ENCODE measurements around the gene CAPN9. TPM values are rescaled to one million over a fixed set of nuclear protein-coding genes. Genes with fewer than 3 reads are reported as not detected.

CAPN9 gene
- total RNA-seq, 1 donor from 2014 or later = 0.19 TPM

GRCh38 chr1:230712470-230712942, 34.7 kb upstream of the CAPN9 start:
- H3K27me3 Mint-ChIP-seq (ENCODE audit: insufficient read depth, low read depth) = peaks cover 7% of the 10 kb centered on the region
- Histone ChIP-seq H3K9ac (no peak overlapping the region), H3K36me3 (no peaks in the 10 kb centered on the region), H3K4me2 (no peak overlapping the region), H3K9me3 (ENCODE audit: low read depth) (no peaks in the 10 kb centered on the region), H3K27ac (no peak overlapping the region), H3F3A (ENCODE audit: low read depth) (no peaks in the 10 kb centered on the region), H2AFZ (replicated peaks) (no peak overlapping the region), H3K4me1 (peaks cover 9% of the 10 kb centered on the region), H4K20me1 (ENCODE audit: low read depth) (no peaks in the 10 kb centered on the region), H3K27me3 (no peaks in the 10 kb centered on the region), H3K4me3 (no peak overlapping the region), H3K79me2 (ENCODE audit: low read depth) (no peaks in the 10 kb centered on the region)
- H3K4me3 Mint-ChIP-seq = no peak overlapping the region
- no peak for TF ChIP-seq EZH2phosphoT487 (IDR thresholded peaks at IDR 0.05)
- TF ChIP-seq EZH2 (IDR thresholded peaks at IDR 0.05) = no peak
- TF ChIP-seq CTCF (IDR thresholded peaks at IDR 0.05) = no peak
- no peak for DNase-seq (ENCODE audit: low spot score)
- peaks cover 3% of the 10 kb centered on the region for H3K9me3 Mint-ChIP-seq
- no peaks in the 10 kb centered on the region for H3K36me3 Mint-ChIP-seq
- peaks cover 19% of the 10 kb centered on the region for H3K4me1 Mint-ChIP-seq
- no peak overlapping the region for H3K27ac Mint-ChIP-seq

GRCh38 chr1:230713138-230713537, 34.0 kb upstream of the CAPN9 start:
- H3F3A ChIP-seq (ENCODE audit: low read depth) = no peaks in the 10 kb centered on the region
- no peak overlapping the region for H3K4me2 ChIP-seq
- H2AFZ ChIP-seq (replicated peaks) = no peak overlapping the region
- peaks cover 9% of the 10 kb centered on the region for H3K4me1 ChIP-seq
- no peak overlapping the region for H3K27ac ChIP-seq
- Mint-ChIP-seq H3K4me1 (peaks cover 17% of the 10 kb centered on the region), H3K36me3 (no peaks in the 10 kb centered on the region), H3K27me3 (ENCODE audit: insufficient read depth, low read depth) (peaks cover 7% of the 10 kb centered on the region), H3K4me3 (no peak overlapping the region), H3K27ac (no peak overlapping the region), H3K9me3 (peaks cover 3% of the 10 kb centered on the region)
- H3K4me3 ChIP-seq = no peak overlapping the region
- H3K36me3 ChIP-seq = no peaks in the 10 kb centered on the region
- H3K27me3 ChIP-seq = no peaks in the 10 kb centered on the region
- H3K79me2 ChIP-seq (ENCODE audit: low read depth) = no peaks in the 10 kb centered on the region
- no peak overlapping the region for H3K9ac ChIP-seq
- no peaks in the 10 kb centered on the region for H4K20me1 ChIP-seq (ENCODE audit: low read depth)
- DNase-seq (ENCODE audit: low spot score) = no peak
- TF ChIP-seq CTCF (IDR thresholded peaks at IDR 0.05) (no peak), EZH2phosphoT487 (IDR thresholded peaks at IDR 0.05) (no peak)
- no peaks in the 10 kb centered on the region for H3K9me3 ChIP-seq (ENCODE audit: low read depth)

DNA sequence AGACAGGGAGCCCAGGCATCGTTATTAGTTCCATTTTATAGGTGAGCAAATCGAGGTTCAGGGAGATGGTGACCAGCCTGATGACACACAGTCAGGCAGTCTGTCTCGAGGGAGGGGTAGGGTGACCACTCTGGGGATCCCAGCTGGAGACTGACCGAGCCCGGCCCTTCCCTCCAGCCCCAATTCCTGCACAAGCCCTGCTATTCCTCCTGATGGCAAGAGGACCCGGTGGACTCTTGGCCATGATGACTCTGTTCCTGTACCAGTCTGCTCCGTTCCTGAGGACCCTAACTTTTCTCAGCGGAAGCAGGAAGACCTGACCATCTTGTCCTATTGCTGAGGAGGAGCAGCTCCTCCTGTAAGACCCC, 33.7 kb upstream of the CAPN9 start:
- H3K4me1 ChIP-seq = peaks cover 9% of the 10 kb centered on the region
- Mint-ChIP-seq H3K27ac (no peak overlapping the region), H3K36me3 (no peaks in the 10 kb centered on the region), H3K4me3 (no peak overlapping the region), H3K4me1 (peaks cover 15% of the 10 kb centered on the region), H3K9me3 (peaks cover 3% of the 10 kb centered on the region), H3K27me3 (ENCODE audit: insufficient read depth, low read depth) (peaks cover 10% of the 10 kb centered on the region)
- H3K4me2 ChIP-seq = peak overlapping the region; percentile 37
- no peak for DNase-seq (ENCODE audit: low spot score)
- H2AFZ ChIP-seq (replicated peaks) = peak overlapping the region; percentile 51
- H3K9ac ChIP-seq = no peak overlapping the region
- no peaks in the 10 kb centered on the region for H3K79me2 ChIP-seq (ENCODE audit: low read depth)
- H4K20me1 ChIP-seq (ENCODE audit: low read depth) = no peaks in the 10 kb centered on the region
- no peaks in the 10 kb centered on the region for H3K36me3 ChIP-seq
- no peak for TF ChIP-seq CTCF (IDR thresholded peaks at IDR 0.05)
- TF ChIP-seq EZH2 (IDR thresholded peaks at IDR 0.05) = no peak
- no peak for TF ChIP-seq EZH2phosphoT487 (IDR thresholded peaks at IDR 0.05)
- H3K27me3 ChIP-seq = no peaks in the 10 kb centered on the region
- H3K27ac ChIP-seq = no peak overlapping the region
- H3K4me3 ChIP-seq = no peak overlapping the region
- H3K9me3 ChIP-seq (ENCODE audit: low read depth) = no peaks in the 10 kb centered on the region
- H3F3A ChIP-seq (ENCODE audit: low read depth) = no peaks in the 10 kb centered on the region

Measured in neural progenitor cell (in vitro differentiated cells).